Measurements from ENCODE around the gene CINP.
A peak's percentile ranks its signal among the peaks of the same experiment; 100 is the strongest.
"Not testable (repeated sequence)": the region's sequence is repeated elsewhere in the genome, so short reads cannot be mapped to it uniquely, and the experiment has no call there.

CINP gene

GRCh38 chr14:102320671-102321455 lies 41.8 kb downstream of the CINP start:
- no peak for DNase-seq (ENCODE audit: low read depth in 2 of 2, low spot score in 1 of 2)

DNA sequence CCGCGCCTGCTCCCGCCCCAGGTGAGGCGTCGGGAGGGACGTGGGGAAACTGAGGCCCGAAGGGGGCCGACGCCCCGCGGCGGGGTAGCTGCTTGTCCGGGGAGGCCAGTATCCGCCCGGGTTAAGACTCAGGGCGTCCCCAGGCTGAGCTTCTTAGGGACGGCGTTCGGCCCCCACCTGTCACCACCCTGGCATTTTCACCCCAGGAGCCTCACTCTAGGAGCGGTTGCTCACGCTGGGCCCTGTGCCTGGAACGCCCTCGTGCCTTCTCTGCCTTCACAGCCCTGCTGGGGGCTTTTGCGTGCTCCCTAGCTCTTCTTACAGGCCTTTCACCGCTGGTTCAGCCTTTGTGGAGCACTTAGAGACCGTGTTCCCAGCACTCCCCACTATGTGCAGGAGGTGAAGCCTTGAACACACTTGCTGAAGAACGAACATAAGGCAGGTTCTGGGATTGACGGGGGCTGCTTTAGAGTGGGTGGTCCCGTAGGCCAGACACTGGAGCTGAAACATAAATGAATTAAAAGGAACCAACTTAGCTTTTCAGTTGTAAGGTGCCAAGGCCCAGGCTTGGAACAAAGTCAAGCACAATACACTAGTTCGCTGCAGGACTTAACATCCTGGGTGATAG lies 42.5 kb downstream of the CINP start:
- DNase-seq (ENCODE audit: low read depth in 2 of 2, low spot score in 1 of 2): no peak

- DNase-seq (ENCODE audit: low read depth in 2 of 2, low spot score in 1 of 2): peak; percentile 86 to 91
These were observed 43.2 kb downstream of the CINP start, which contains the start of gene ZNF839 for GRCh38 chr14:102319351-102320032. Gene ZNF839, plus strand, starts transcription at chr14:102319746. Its CDS starts 20 bp downstream, at chr14:102319766.

DNA sequence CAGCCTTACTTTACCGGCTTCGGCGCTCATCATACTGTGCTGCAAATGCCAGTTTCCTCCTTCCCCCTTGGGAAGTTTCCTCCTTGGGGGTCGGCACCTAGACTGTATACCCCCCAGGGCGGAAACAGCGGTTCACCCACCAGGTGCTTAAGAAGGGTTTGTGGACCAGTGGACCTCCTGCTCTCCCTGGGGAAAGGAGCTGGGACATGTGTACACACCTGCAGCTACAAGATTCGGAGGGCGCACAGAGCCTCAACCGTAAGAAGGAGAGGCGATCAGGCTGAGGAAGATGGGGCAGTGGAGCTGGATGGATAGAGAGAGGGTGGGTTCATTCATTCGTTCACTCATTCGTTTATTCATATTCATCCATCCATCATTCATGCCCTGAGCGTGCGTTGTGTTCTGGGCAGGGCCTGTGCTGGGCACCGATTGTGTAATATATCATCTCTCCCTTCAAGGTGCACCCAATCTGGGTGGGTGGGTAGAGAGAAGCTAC lies 43.9 kb downstream of the CINP start:
- no peak for DNase-seq (ENCODE audit: low read depth in 2 of 2, low spot score in 1 of 2)

GRCh38 chr14:102317564-102318248 lies 45.0 kb downstream of the CINP start:
- DNase-seq (ENCODE audit: low read depth in 2 of 2, low spot score in 1 of 2): no peak

DNA sequence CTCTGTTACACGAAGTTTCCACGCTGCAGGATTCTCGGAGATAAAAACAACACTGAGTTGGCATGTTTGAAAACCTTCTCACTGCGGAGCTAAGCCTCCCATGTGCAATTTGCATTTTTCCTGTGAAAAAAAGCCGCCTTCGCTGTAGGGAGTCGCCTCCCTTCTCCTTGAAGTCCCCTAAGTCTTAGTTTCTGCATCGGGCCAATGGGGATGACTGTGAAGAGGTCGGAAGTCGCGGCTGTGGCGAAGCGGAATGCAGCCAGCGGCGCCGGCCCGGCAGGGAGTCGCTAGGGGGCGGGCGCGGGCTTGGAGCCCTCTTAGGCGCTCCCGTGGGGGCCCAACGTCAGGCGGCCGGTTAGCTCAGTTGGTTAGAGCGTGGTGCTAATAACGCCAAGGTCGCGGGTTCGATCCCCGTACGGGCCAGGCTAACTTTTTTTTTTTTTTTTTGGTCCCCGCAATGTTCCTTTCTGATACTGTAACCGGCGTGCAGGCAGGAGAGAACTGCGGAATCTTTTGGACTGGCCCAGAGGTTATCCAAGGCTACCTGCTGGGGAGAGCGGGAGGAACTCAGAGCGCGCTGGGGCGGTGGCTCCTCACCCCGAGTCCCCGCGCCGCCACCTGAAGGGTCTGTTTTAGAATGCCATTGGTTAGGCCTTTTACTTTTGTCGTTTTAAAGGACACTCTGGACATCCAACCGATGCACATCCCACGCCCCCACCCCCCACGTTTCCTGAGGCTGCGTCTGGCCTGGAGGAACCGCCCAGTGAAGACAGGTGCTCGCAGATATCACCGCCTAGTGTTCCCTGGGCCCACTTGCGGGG lies 45.7 kb downstream of the CINP start:
- peak; percentile 93 to 97 for DNase-seq (ENCODE audit: low read depth in 2 of 2, low spot score in 1 of 2)

GRCh38 chr14:102316338-102316742 lies 46.4 kb downstream of the CINP start:
- no peak for DNase-seq (ENCODE audit: low read depth in 2 of 2, low spot score in 1 of 2)

GRCh38 chr14:102315121-102315520 lies 47.6 kb downstream of the CINP start:
- no peak for DNase-seq (ENCODE audit: low read depth in 2 of 2, low spot score in 1 of 2)

DNA sequence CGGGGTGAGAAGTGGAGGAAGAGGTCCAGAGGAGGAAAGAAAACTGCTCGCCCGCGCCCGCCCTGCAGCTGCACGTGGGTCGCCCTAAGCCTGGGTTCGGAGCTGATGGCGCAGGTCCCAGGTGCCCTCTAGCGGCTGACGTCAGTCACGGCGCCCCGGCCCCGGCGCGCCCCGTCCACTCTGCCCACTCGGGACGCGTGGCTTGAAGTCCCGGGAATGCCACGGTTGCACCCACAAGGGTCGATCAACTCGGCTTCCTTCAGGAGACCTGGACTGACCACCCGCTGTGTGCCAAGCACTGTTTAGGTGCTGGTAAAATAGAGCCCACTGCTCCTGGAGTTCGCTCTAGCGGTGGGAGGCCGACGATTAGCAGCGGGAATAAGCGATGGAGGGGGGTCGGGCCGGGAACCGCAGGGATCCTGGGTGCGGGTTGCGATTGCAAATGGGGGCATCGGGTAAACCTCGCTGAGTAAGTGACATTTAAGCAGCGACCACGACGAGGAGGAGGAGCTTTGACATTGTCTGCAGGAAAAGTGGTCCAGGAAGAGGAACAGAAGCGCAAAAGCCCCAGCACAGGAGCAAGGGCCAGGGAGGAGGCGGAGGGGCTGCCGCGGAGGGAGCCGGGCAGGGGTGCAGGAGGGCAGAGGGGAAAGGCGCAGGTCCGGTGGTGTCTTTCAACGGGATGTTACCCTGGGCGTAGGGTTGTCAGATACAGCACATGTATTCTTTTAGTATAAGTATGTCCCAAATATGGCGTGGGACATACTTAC lies 48.3 kb downstream of the CINP start:
- DNase-seq (ENCODE audit: low read depth in 2 of 2, low spot score in 1 of 2): peak; percentile 59 to 68

- peak; percentile 94 to 96 for DNase-seq (ENCODE audit: low read depth in 2 of 2, low spot score in 1 of 2)
These were observed 57.8 kb downstream of the CINP start, which contains the start of gene MOK for GRCh38 chr14:102304611-102305506. Gene MOK, minus strand, starts transcription at chr14:102305164. Its CDS starts 196 bp downstream, at chr14:102304968.

DNA sequence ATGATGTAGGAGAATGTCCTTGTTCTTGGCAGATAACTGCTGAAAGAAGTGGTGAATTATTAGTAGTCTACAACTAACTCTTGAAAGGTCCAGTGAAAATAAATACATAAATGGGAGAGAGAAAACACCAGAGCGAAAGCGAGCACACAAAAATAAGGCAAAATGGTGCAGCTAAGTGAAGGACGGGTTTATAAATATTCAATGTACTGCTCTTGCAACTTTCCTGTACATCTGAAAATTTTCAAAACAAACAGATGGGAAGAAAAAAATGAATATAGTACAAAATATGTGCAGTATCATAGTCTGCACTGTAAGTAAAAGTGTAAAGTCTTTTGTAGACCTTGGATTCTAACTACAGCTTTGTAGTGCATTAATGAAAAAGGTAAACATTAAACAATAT lies 59.0 kb downstream of the CINP start:
- no peak for DNase-seq (ENCODE audit: low read depth in 2 of 2, low spot score in 1 of 2)

DNA sequence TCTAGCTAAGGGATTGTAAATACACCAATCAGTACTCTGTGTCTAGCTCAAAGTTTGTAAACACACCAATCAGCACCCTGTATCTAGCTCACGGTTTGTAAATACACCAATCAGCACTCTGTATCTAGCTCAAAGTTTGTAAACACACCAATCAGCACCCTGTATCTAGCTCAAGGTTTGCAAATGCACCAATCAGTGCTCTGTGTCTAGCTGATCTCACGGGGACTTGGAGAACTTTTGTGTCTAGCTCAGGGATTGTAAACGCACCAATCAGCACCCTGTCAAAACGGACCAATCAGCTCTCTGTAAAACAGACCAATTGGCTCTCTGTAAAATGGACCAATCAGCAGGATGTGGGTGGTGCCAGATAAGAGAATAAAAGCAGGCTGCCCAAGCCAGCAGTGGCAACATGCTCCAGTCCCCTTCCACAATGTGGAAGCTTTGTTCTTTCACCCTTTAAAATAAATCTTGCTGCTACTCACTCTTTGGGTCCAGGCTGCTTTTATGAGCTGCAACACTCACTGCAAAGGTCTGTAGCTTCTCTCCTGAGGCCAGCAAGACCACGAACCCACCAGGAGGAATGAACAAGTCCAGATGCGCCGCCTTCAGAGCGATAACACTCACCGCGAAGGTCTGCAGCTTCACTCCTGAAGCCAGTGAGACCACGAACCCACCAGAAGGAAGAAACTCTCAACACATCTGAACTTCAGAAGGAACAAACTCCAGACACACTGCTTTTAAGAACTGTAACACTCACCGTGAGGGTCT lies 64.2 kb downstream of the CINP start:
- not testable (repeated sequence) for DNase-seq (ENCODE audit: low read depth in 2 of 2, low spot score in 1 of 2)
